IMR-90 (cell line): ENCODE results near the gene BUB1B. TPM values are rescaled to one million over a fixed set of nuclear protein-coding genes. Genes with fewer than 3 reads are reported as not detected.
A peak's percentile ranks its signal among the peaks of the same experiment; 100 is the strongest.

Experiments
- ATAC-seq: fragments of 200-7000 bp; cut with Tn5 transposase; 2 replicates; pipeline ENCODE4 v1.9.1; 2020; ENCODE audit warnings: low read depth, mild to moderate bottlenecking, moderate library complexity
- BruUV-seq: library from RNA; stranded (reverse); fragments of 400-500 nt; replicated peaks from 2 replicates; lab custom pipeline; 2021; lab: Mats Ljungman, UMichigan
- CTCF ChIA-PET: fragments of 300-600 bp; formaldehyde crosslinking; extraction: SDS; loops from one replicate; lab custom pipeline; 2021; ENCODE audit warnings: antibody characterized with exemption; lab: Yijun Ruan, JAX
- POLR2A ChIA-PET: fragments of 300-600 bp; sonication (Branson Sonifier 250); formaldehyde crosslinking; loops from one replicate; lab custom pipeline; 2022; ENCODE audit warnings: antibody characterized with exemption; ENCODE audit not compliant: unreplicated experiment; lab: Charles Lee
- DNase-seq: peaks from one replicate; pipeline ENCODE4 v3.0.0; 2013
- H2AFZ ChIP-seq: replicated peaks from 2 replicates; pipeline ENCODE3; 2013; ENCODE audit warnings: low read length, mild to moderate bottlenecking; ENCODE audit not compliant: poor library complexity
- H2AK5ac ChIP-seq: 2 replicates; pipeline ENCODE4 v1.6.1; 2013; ENCODE audit warnings: low read depth, low read length, inconsistent platforms
- H2AK9ac ChIP-seq: replicated peaks from 2 replicates; pipeline ENCODE3; 2013; ENCODE audit warnings: mild to moderate bottlenecking, low read depth, low read length, moderate library complexity; ENCODE audit not compliant: poor library complexity
- H2BK120ac ChIP-seq: 2 replicates; pipeline ENCODE4 v1.6.1; 2013; ENCODE audit warnings: low read depth, low read length, inconsistent platforms
- H2BK15ac ChIP-seq: 3 replicates; pipeline ENCODE4 v1.6.1; 2013; ENCODE audit warnings: low read depth, low read length, inconsistent platforms
- H2BK20ac ChIP-seq: 2 replicates; pipeline ENCODE4 v1.6.1; 2013; ENCODE audit warnings: low read depth, mild to moderate bottlenecking, inconsistent platforms, low read length, moderate library complexity
- H2BK5ac ChIP-seq: 2 replicates; pipeline ENCODE4 v1.6.1; 2013; ENCODE audit warnings: mild to moderate bottlenecking, low read depth, low read length, inconsistent platforms; ENCODE audit not compliant: poor library complexity, severe bottlenecking
- H3K14ac ChIP-seq: replicated peaks from 2 replicates; pipeline ENCODE4 v1.6.1; 2013; ENCODE audit warnings: low read depth, low read length, inconsistent platforms
- H3K18ac ChIP-seq: 2 replicates; pipeline ENCODE4 v1.6.1; 2013; ENCODE audit warnings: low read depth, low read length, control low read depth
- H3K23ac ChIP-seq: 2 replicates; pipeline ENCODE4 v1.6.1; 2013; ENCODE audit warnings: low read depth, low read length, inconsistent platforms
- H3K27ac ChIP-seq: 2 replicates; pipeline ENCODE4 v1.5.1; 2013; ENCODE audit warnings: mild to moderate bottlenecking, control low read depth, low read length; ENCODE audit not compliant: insufficient read depth
- H3K27me3 ChIP-seq: 2 replicates; pipeline ENCODE4 v1.6.1; 2013; ENCODE audit warnings: low read length; ENCODE audit not compliant: control insufficient read depth, insufficient read depth
- H3K36me3 ChIP-seq: 2 replicates; pipeline ENCODE4 v1.6.1; 2013; ENCODE audit warnings: low read length, mixed read lengths; ENCODE audit not compliant: control insufficient read depth, insufficient read depth
- H3K4ac ChIP-seq: 2 replicates; pipeline ENCODE4 v1.6.1; 2013; ENCODE audit warnings: low read depth, low read length, inconsistent platforms
- H3K4me1 ChIP-seq: 2 replicates; pipeline ENCODE4 v1.6.1; 2013; ENCODE audit warnings: low read length, mixed read lengths; ENCODE audit not compliant: control insufficient read depth, insufficient read depth
- H3K4me2 ChIP-seq: 2 replicates; pipeline ENCODE4 v1.6.1; 2013; ENCODE audit warnings: low read depth, mild to moderate bottlenecking, control low read depth, low read length, moderate library complexity
- H3K4me3 ChIP-seq: 2 replicates; pipeline ENCODE4 v1.5.1; 2013; ENCODE audit warnings: low read depth, mild to moderate bottlenecking, control low read depth, low read length, moderate library complexity; ENCODE audit not compliant: insufficient read depth
- H3K56ac ChIP-seq: 2 replicates; pipeline ENCODE4 v1.6.1; 2013; ENCODE audit warnings: low read length, inconsistent platforms; ENCODE audit not compliant: insufficient read depth; ENCODE audit errors: extremely low read depth
- H3K79me1 ChIP-seq, 2 experiments: 2 replicates each; pipeline ENCODE4 v1.6.1; 2013; ENCODE audit warnings: low read length in 2 of 2, inconsistent platforms in 1 of 2, low read depth in 1 of 2
- H3K9ac ChIP-seq: 2 replicates; pipeline ENCODE4 v1.6.1; 2013; ENCODE audit warnings: low read depth, low read length, control low read depth
- H3K9me1 ChIP-seq: 2 replicates; pipeline ENCODE4 v1.6.1; 2013; ENCODE audit warnings: low read length, inconsistent platforms; ENCODE audit not compliant: insufficient read depth
- H3K9me3 ChIP-seq: 2 replicates; pipeline ENCODE4 v1.6.1; 2013; ENCODE audit warnings: low read length; ENCODE audit not compliant: control insufficient read depth, insufficient read depth
- H4K20me1 ChIP-seq: 2 replicates; pipeline ENCODE4 v1.6.1; 2013; ENCODE audit warnings: low read length, inconsistent platforms; ENCODE audit not compliant: insufficient read depth
- H4K5ac ChIP-seq: 2 replicates; pipeline ENCODE4 v1.6.1; 2013; ENCODE audit warnings: mild to moderate bottlenecking, low read depth, low read length, control low read depth
- H4K8ac ChIP-seq, 2 experiments: 2 replicates each; pipeline ENCODE4 v1.6.1; 2013; ENCODE audit warnings: low read depth in 2 of 2, low read length in 2 of 2, control low read depth in 1 of 2, inconsistent platforms in 1 of 2
- H4K91ac ChIP-seq: 2 replicates; pipeline ENCODE4 v1.6.1; 2013; ENCODE audit warnings: low read depth, low read length, inconsistent platforms; ENCODE audit not compliant: insufficient read depth
- BHLHE40 ChIP-seq: fragments of 150-350 bp; IDR thresholded peaks from 2 replicates; pipeline ENCODE4 v1.6.1; 2016; ENCODE audit warnings: mild to moderate bottlenecking, low read depth, low read length
- CEBPB ChIP-seq: IDR thresholded peaks from 2 replicates; pipeline ENCODE4 v1.6.1; 2012; ENCODE audit warnings: low read depth, low read length, improper control_type of control experiment
- CHD1 ChIP-seq: IDR thresholded peaks from 2 replicates; pipeline ENCODE4 v1.6.1; 2012; ENCODE audit warnings: low read depth, low read length, improper control_type of control experiment
- MAZ ChIP-seq: IDR thresholded peaks from 2 replicates; pipeline ENCODE4 v1.6.1; 2012; ENCODE audit warnings: low read depth, mild to moderate bottlenecking, low read length, improper control_type of control experiment, moderate library complexity, borderline replicate concordance
- RCOR1 ChIP-seq: IDR thresholded peaks from 2 replicates; pipeline ENCODE4 v1.6.1; 2012; ENCODE audit warnings: mild to moderate bottlenecking, low read length, improper control_type of control experiment; ENCODE audit not compliant: insufficient replicate concordance
- USF2 ChIP-seq: fragments of 150-350 bp; IDR thresholded peaks from 2 replicates; pipeline ENCODE4 v1.6.1; 2017; ENCODE audit warnings: mild to moderate bottlenecking, antibody characterized with exemption, low read length, low read depth
- WGBS, 2 experiments: methylation state at CpG; one replicate each; pipeline versions ENCODE4 v1.1.5 to v1.1.7; 2013; ENCODE audit warnings: missing lambda C conversion rate in 2 of 2; ENCODE audit not compliant: insufficient read length in 1 of 2; ENCODE audit errors: extremely low coverage in 2 of 2; 5-methylcytosine and 5-hydroxymethylcytosine counted together
- dilution Hi-C: fragments of 300-500 bp; cut with HindIII; formaldehyde crosslinking; loops from one replicate; pipeline ENCODE4 v1.14.3; 2018; ENCODE audit warnings: low sequenced_read_pairs; ENCODE audit not compliant: unreplicated experiment
- in situ Hi-C: fragments of 300-500 bp; cut with MboI; formaldehyde crosslinking; loops from 3 replicates; pipeline ENCODE4 v1.14.3; 2019; ENCODE audit warnings: low sequenced_read_pairs, inconsistent platforms, mixed read lengths
- intact Hi-C: fragments of 100-400 bp; cut with micrococcal nuclease; formaldehyde crosslinking; loops from 2 replicates; pipeline ENCODE4 v1.10.0; 2022
- polyA plus RNA-seq, 3 experiments: library from polyadenylated mRNA; depleted of rRNA; stranded (reverse); fragments of >200 nt; gene quantifications; 2 replicates each; pipeline ENCODE4 v1.2.3, GENCODE V29; 2012; ENCODE audit warnings: low replicate concordance in 1 of 3
- total RNA-seq: library from RNA; depleted of rRNA; stranded (reverse); fragments of >200 nt; gene quantifications from 2 replicates; pipeline ENCODE4 v1.2.3, GENCODE V29; 2012

The BUB1B gene
- total and polyA plus RNA-seq, 2 of the 4 experiments (the other 2 are of a cell fraction): 15.6 to 24.7 TPM

GRCh38 chr15:40240619-40241221 is 79.9 kb downstream of the BUB1B start:
- H3K18ac ChIP-seq: no peak overlapping the region
- dilution Hi-C loops (no loop called here), intact Hi-C loops (no loop called here), in situ Hi-C loops (no loop called here)
- no TSS peak for BruUV-seq
- H4K8ac ChIP-seq: no peak overlapping the region
- ChIA-PET CTCF (interaction anchor here (0.6 kb wide), 1 partner anchor 1541 kb away, joined by 4 read pairs; no protein-coding TSS in a partner anchor), POLR2A (no interaction called here)
- H4K5ac ChIP-seq: no peak overlapping the region
- no peak overlapping the region for H3K9ac ChIP-seq
- DNase-seq (no peak), ATAC-seq (no peak)
- H2BK5ac ChIP-seq: no peak overlapping the region
- no peak overlapping the region for H2AFZ ChIP-seq
- H2AK9ac ChIP-seq: peak overlapping the region; percentile 57
- H2BK120ac ChIP-seq: no peak overlapping the region
- no peak overlapping the region for H3K23ac ChIP-seq
- H3K9me1 ChIP-seq: no peaks in the 10 kb centered on the region
- no peak overlapping the region for H2AK5ac ChIP-seq
- H3K14ac ChIP-seq: no peak overlapping the region
- H3K27ac ChIP-seq: no peak overlapping the region
- no peaks in the 10 kb centered on the region for H3K79me1 ChIP-seq
- H3K56ac ChIP-seq: no peak overlapping the region
- TF ChIP-seq USF2 (no peak), BHLHE40 (no peak), CHD1 (no peak), MAZ (no peak), RCOR1 (no peak), CEBPB (peak; percentile 31; the same call in 1 of the 2 replicates)
- no peak overlapping the region for H2BK20ac ChIP-seq
- peaks cover 3% of the 10 kb centered on the region; the same call in 1 of the 2 replicates for H3K4me1 ChIP-seq
- WGBS, 2 experiments: 100% methylated on average over 2 of the region's 10 CpGs; no CpG with 5 or more reads in 1 of the 2 experiments
- no peak overlapping the region for H3K4me2 ChIP-seq
- H3K4me3 ChIP-seq: no peak overlapping the region
- H2BK15ac ChIP-seq: no peak overlapping the region
- H3K36me3 ChIP-seq: no peaks in the 10 kb centered on the region
- H3K27me3 ChIP-seq: peaks cover 23% of the 10 kb centered on the region; the same call in 1 of the 2 replicates
- H3K4ac ChIP-seq: no peak overlapping the region
- no peaks in the 10 kb centered on the region for H4K20me1 ChIP-seq
- H3K9me3 ChIP-seq: no peaks in the 10 kb centered on the region
- H4K91ac ChIP-seq: no peak overlapping the region
